ENCODE measurements around the gene CACNG7.

DNA sequence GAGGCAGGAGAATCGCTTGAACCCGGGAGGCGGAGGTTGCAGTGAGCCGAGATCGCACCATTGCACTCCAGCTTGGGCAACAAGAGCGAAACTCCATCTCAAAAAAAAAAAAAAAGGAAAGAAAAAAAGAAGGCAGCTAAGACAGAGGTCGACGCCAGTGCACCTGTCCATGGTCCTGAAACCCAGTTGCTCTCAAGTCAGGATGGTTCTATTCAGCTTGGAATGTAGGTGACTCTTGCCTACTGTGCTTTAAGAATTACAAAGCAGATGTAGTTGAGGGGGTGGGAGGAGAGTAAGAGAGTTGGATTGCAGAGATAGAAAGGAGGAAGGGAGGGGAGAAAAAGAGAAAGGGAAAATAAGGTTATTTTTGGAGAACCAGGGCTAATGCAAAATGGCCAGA lies 18.7 kb downstream of the CACNG7 start:
- TF ChIP-seq, protein P1, sequence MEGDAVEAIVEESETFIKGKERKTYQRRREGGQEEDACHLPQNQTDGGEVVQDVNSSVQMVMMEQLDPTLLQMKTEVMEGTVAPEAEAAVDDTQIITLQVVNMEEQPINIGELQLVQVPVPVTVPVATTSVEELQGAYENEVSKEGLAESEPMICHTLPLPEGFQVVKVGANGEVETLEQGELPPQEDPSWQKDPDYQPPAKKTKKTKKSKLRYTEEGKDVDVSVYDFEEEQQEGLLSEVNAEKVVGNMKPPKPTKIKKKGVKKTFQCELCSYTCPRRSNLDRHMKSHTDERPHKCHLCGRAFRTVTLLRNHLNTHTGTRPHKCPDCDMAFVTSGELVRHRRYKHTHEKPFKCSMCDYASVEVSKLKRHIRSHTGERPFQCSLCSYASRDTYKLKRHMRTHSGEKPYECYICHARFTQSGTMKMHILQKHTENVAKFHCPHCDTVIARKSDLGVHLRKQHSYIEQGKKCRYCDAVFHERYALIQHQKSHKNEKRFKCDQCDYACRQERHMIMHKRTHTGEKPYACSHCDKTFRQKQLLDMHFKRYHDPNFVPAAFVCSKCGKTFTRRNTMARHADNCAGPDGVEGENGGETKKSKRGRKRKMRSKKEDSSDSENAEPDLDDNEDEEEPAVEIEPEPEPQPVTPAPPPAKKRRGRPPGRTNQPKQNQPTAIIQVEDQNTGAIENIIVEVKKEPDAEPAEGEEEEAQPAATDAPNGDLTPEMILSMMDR (conservative IDR thresholded peaks at IDR 0.05; ENCODE audit: low read depth, low read length): no peak
- TF ChIP-seq EZH2 (IDR thresholded peaks at IDR 0.05; ENCODE audit: low read length, unreplicated experiment): no peak

All from PC-3 (cell line).